HEK293 (cell line): ENCODE results near the gene PRSS56.

Source experiments
- CTCF ChIA-PET: fragments of 350-600 bp; formaldehyde crosslinking; extraction: SDS; loops from one replicate; lab custom pipeline; 2021; ENCODE audit warnings: antibody characterized with exemption; lab: Yijun Ruan, JAX
- POLR2A ChIA-PET: fragments of 300-600 bp; formaldehyde crosslinking; extraction: SDS; loops from one replicate; lab custom pipeline; 2020; ENCODE audit warnings: antibody characterized with exemption, inconsistent platforms; lab: Yijun Ruan, JAX
- H3K27ac ChIP-seq: fragments of 200-500 bp; sonication (Bioruptor generic); 2 replicates; pipeline ENCODE4 v1.5.1; 2014; ENCODE audit warnings: low read depth, low read length, control low read depth, inconsistent platforms; ENCODE audit errors: extremely low read depth
- H3K36me3 ChIP-seq, 2 experiments: fragments of 200-500 bp in 1 of 2; sonication (Bioruptor generic) in 1 of 2; 1 replicate in 1 of 2; 2 replicates in 1 of 2; pipeline ENCODE4 v1.5.1; 2014 to 2017; ENCODE audit warnings: inconsistent platforms in 2 of 2, low read length in 2 of 2; ENCODE audit not compliant: control insufficient read depth in 2 of 2, insufficient read depth in 1 of 2
- H3K4me1 ChIP-seq: fragments of 200-500 bp; sonication (Bioruptor generic); 2 replicates; pipeline ENCODE4 v1.5.1; 2014; ENCODE audit warnings: mild to moderate bottlenecking, low read length, inconsistent platforms; ENCODE audit not compliant: control insufficient read depth, insufficient read depth
- H3K4me3 ChIP-seq: 2 replicates; pipeline ENCODE4 v1.5.1; 2011; ENCODE audit warnings: low read depth, mild to moderate bottlenecking, control low read depth, low read length, moderate library complexity
- H3K9me3 ChIP-seq: fragments of 200-500 bp; sonication (Bioruptor generic); 2 replicates; pipeline ENCODE4 v1.5.1; 2014; ENCODE audit warnings: low read depth, low read length, inconsistent platforms; ENCODE audit not compliant: control insufficient read depth, insufficient read depth
- HIC1 ChIP-seq: fragments of 450-650 bp; formaldehyde crosslinking; IDR thresholded peaks from 2 replicates; pipeline ENCODE4 v1.5.1; 2016; ENCODE audit warnings: missing biosample characterization, missing genetic modification characterization
- INSM2 ChIP-seq: fragments of 450-650 bp; formaldehyde crosslinking; IDR thresholded peaks from 2 replicates; pipeline ENCODE4 v1.5.1; 2016; ENCODE audit warnings: missing biosample characterization, missing genetic modification characterization
- KLF1 ChIP-seq: fragments of 450-650 bp; formaldehyde crosslinking; IDR thresholded peaks from 2 replicates; pipeline ENCODE4 v1.5.1; 2016; ENCODE audit warnings: missing biosample characterization, missing genetic modification characterization
- KLF8 ChIP-seq: fragments of 450-650 bp; formaldehyde crosslinking; IDR thresholded peaks from 2 replicates; pipeline ENCODE4 v1.5.1; 2016; ENCODE audit warnings: missing biosample characterization, missing genetic modification characterization
- SCRT2 ChIP-seq: fragments of 450-650 bp; formaldehyde crosslinking; IDR thresholded peaks from 2 replicates; pipeline ENCODE4 v1.5.1; 2016; ENCODE audit warnings: missing biosample characterization, missing genetic modification characterization
- SP2 ChIP-seq: fragments of 450-650 bp; formaldehyde crosslinking; IDR thresholded peaks from 2 replicates; pipeline ENCODE4 v1.5.1; 2016; ENCODE audit warnings: missing biosample characterization, missing genetic modification characterization
- ZBTB48 ChIP-seq: fragments of 450-650 bp; formaldehyde crosslinking; IDR thresholded peaks from 2 replicates; pipeline ENCODE4 v1.5.1; 2016; ENCODE audit warnings: missing biosample characterization, missing genetic modification characterization
- ZBTB8A ChIP-seq: fragments of 450-650 bp; formaldehyde crosslinking; IDR thresholded peaks from 2 replicates; pipeline ENCODE4 v1.5.1; 2016; ENCODE audit warnings: missing biosample characterization, missing genetic modification characterization
- ZEB2 ChIP-seq: fragments of 450-650 bp; formaldehyde crosslinking; IDR thresholded peaks from 2 replicates; pipeline ENCODE4 v1.5.1; 2016; ENCODE audit warnings: missing biosample characterization, missing genetic modification characterization
- ZNF2 ChIP-seq: fragments of 450-650 bp; formaldehyde crosslinking; IDR thresholded peaks from 2 replicates; pipeline ENCODE4 v1.5.1; 2016; ENCODE audit warnings: missing biosample characterization, missing genetic modification characterization
- ZNF335 ChIP-seq: fragments of 450-650 bp; formaldehyde crosslinking; conservative IDR thresholded peaks from 2 replicates; pipeline ENCODE4 v1.5.1; 2016; ENCODE audit warnings: missing biosample characterization, missing genetic modification characterization
- ZNF473 ChIP-seq: fragments of 450-650 bp; formaldehyde crosslinking; IDR thresholded peaks from 2 replicates; pipeline ENCODE4 v1.5.1; 2017; ENCODE audit warnings: missing biosample characterization, missing genetic modification characterization
- ZNF561 ChIP-seq: fragments of 450-650 bp; IDR thresholded peaks from 2 replicates; pipeline ENCODE4 v1.5.1; 2018; ENCODE audit warnings: missing biosample characterization, missing genetic modification characterization, borderline replicate concordance
- ZNF654 ChIP-seq: fragments of 450-650 bp; formaldehyde crosslinking; IDR thresholded peaks from 2 replicates; pipeline ENCODE4 v1.5.1; 2016; ENCODE audit warnings: low read depth, missing biosample characterization, missing genetic modification characterization
- ZNF660 ChIP-seq: fragments of 450-650 bp; IDR thresholded peaks from 2 replicates; pipeline ENCODE4 v1.5.1; 2018; ENCODE audit warnings: missing biosample characterization, mild to moderate bottlenecking, missing genetic modification characterization
- ZNF670 ChIP-seq: fragments of 450-650 bp; formaldehyde crosslinking; IDR thresholded peaks from 2 replicates; pipeline ENCODE4 v1.5.1; 2016; ENCODE audit warnings: missing biosample characterization, missing genetic modification characterization, low read depth
- ZNF792 ChIP-seq: fragments of 450-650 bp; formaldehyde crosslinking; IDR thresholded peaks from 2 replicates; pipeline ENCODE4 v1.5.1; 2016; ENCODE audit warnings: missing biosample characterization, missing genetic modification characterization
- ZXDB ChIP-seq: fragments of 450-650 bp; formaldehyde crosslinking; IDR thresholded peaks from 2 replicates; pipeline ENCODE4 v1.5.1; 2016; ENCODE audit warnings: missing biosample characterization, missing genetic modification characterization
- TF ChIP-seq, protein P1 (sequence below): fragments of 450-650 bp; formaldehyde crosslinking; conservative IDR thresholded peaks from 2 replicates; pipeline ENCODE4 v1.5.1; 2016; ENCODE audit warnings: low read depth, missing biosample characterization, missing genetic modification characterization
- TF ChIP-seq, protein P2 (sequence below): fragments of 450-650 bp; formaldehyde crosslinking; IDR thresholded peaks from 2 replicates; pipeline ENCODE4 v1.5.1; 2017; ENCODE audit warnings: missing biosample characterization, missing genetic modification characterization
- TF ChIP-seq, protein P3 (sequence below): fragments of 450-650 bp; formaldehyde crosslinking; IDR thresholded peaks from 2 replicates; pipeline ENCODE4 v1.5.1; 2016; ENCODE audit warnings: missing biosample characterization, missing genetic modification characterization
- TF ChIP-seq, protein P4 (sequence below): fragments of 450-650 bp; formaldehyde crosslinking; IDR thresholded peaks from 2 replicates; pipeline ENCODE4 v1.5.1; 2016; ENCODE audit warnings: missing biosample characterization, missing genetic modification characterization

The PRSS56 gene

GRCh38 chr2:232523682-232524597 lies 3.8 kb downstream of the PRSS56 start:
- H3K4me1 ChIP-seq = no peaks in the 10 kb centered on the region; the same call in 1 of the 2 replicates
- peak overlapping the region; percentile 24; the same call in 1 of the 2 replicates for H3K27ac ChIP-seq
- POLR2A ChIA-PET = interaction anchor here (0.6 kb wide), 1 partner anchor 26 kb away, joined by 3 read pairs; the partner anchor contains the start of genes EIF4E2 and TIGD1
- no peaks in the 10 kb centered on the region for H3K36me3 ChIP-seq
- peak overlapping the region; percentile 43 for H3K4me3 ChIP-seq
- CTCF ChIA-PET = interaction anchor here (0.6 to 4.9 kb wide), 24 partner anchors 8 to 1465 kb away, joined by 3 to 77 read pairs (median 3); partner anchors contain the start of gene ECEL1
- no peaks in the 10 kb centered on the region for H3K9me3 ChIP-seq
- TF ChIP-seq ZNF660 (tag by site-specific recombination) = peak; percentile 55; the same call in 1 of the 2 replicates
- peak; percentile 18; the same call in 1 of the 2 replicates for TF ChIP-seq ZNF654 (tag by site-specific recombination)
- TF ChIP-seq KLF8 (tag by site-specific recombination) = peak; percentile 54; the same call in 1 of the 2 replicates
- peak; percentile 80 for TF ChIP-seq ZBTB8A
- TF ChIP-seq SP2 (tag by site-specific recombination) = peak; percentile 44
- peak; percentile 53 for TF ChIP-seq SCRT2 (tag by site-specific recombination)
- TF ChIP-seq ZNF335 (tag by site-specific recombination) = peak; percentile 87
- no peak for TF ChIP-seq ZXDB (tag by site-specific recombination)
- TF ChIP-seq INSM2 (tag by site-specific recombination) = no peak
- TF ChIP-seq, protein P1, sequence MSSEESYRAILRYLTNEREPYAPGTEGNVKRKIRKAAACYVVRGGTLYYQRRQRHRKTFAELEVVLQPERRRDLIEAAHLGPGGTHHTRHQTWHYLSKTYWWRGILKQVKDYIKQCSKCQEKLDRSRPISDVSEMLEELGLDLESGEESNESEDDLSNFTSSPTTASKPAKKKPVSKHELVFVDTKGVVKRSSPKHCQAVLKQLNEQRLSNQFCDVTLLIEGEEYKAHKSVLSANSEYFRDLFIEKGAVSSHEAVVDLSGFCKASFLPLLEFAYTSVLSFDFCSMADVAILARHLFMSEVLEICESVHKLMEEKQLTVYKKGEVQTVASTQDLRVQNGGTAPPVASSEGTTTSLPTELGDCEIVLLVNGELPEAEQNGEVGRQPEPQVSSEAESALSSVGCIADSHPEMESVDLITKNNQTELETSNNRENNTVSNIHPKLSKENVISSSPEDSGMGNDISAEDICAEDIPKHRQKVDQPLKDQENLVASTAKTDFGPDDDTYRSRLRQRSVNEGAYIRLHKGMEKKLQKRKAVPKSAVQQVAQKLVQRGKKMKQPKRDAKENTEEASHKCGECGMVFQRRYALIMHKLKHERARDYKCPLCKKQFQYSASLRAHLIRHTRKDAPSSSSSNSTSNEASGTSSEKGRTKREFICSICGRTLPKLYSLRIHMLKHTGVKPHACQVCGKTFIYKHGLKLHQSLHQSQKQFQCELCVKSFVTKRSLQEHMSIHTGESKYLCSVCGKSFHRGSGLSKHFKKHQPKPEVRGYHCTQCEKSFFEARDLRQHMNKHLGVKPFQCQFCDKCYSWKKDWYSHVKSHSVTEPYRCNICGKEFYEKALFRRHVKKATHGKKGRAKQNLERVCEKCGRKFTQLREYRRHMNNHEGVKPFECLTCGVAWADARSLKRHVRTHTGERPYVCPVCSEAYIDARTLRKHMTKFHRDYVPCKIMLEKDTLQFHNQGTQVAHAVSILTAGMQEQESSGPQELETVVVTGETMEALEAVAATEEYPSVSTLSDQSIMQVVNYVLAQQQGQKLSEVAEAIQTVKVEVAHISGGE = peak; percentile 62; the same call in 1 of the 2 replicates
- TF ChIP-seq ZNF670 (tag by site-specific recombination) = no peak
- TF ChIP-seq ZNF2 (tag by site-specific recombination) = peak; percentile 91; the same call in 1 of the 2 replicates
- TF ChIP-seq ZNF792 (tag by site-specific recombination) = no peak
- TF ChIP-seq, protein P2, sequence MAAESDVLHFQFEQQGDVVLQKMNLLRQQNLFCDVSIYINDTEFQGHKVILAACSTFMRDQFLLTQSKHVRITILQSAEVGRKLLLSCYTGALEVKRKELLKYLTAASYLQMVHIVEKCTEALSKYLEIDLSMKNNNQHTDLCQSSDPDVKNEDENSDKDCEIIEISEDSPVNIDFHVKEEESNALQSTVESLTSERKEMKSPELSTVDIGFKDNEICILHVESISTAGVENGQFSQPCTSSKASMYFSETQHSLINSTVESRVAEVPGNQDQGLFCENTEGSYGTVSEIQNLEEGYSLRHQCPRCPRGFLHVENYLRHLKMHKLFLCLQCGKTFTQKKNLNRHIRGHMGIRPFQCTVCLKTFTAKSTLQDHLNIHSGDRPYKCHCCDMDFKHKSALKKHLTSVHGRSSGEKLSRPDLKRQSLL (tag by site-specific recombination) = peak; percentile 80
- TF ChIP-seq, protein P3, sequence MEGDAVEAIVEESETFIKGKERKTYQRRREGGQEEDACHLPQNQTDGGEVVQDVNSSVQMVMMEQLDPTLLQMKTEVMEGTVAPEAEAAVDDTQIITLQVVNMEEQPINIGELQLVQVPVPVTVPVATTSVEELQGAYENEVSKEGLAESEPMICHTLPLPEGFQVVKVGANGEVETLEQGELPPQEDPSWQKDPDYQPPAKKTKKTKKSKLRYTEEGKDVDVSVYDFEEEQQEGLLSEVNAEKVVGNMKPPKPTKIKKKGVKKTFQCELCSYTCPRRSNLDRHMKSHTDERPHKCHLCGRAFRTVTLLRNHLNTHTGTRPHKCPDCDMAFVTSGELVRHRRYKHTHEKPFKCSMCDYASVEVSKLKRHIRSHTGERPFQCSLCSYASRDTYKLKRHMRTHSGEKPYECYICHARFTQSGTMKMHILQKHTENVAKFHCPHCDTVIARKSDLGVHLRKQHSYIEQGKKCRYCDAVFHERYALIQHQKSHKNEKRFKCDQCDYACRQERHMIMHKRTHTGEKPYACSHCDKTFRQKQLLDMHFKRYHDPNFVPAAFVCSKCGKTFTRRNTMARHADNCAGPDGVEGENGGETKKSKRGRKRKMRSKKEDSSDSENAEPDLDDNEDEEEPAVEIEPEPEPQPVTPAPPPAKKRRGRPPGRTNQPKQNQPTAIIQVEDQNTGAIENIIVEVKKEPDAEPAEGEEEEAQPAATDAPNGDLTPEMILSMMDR (tag by site-specific recombination) = peak; percentile 95
- peak; percentile 64 for TF ChIP-seq KLF1 (tag by site-specific recombination)
- peak; percentile 53; the same call in 1 of the 2 replicates for TF ChIP-seq ZBTB48 (tag by site-specific recombination)
- TF ChIP-seq ZEB2 (tag by site-specific recombination) = peak; percentile 65; the same call in 1 of the 2 replicates
- TF ChIP-seq ZNF561 (tag by site-specific recombination) = peak; percentile 75; the same call in 1 of the 2 replicates
- TF ChIP-seq ZNF473 (tag by site-specific recombination) = no peak
- TF ChIP-seq, protein P4, sequence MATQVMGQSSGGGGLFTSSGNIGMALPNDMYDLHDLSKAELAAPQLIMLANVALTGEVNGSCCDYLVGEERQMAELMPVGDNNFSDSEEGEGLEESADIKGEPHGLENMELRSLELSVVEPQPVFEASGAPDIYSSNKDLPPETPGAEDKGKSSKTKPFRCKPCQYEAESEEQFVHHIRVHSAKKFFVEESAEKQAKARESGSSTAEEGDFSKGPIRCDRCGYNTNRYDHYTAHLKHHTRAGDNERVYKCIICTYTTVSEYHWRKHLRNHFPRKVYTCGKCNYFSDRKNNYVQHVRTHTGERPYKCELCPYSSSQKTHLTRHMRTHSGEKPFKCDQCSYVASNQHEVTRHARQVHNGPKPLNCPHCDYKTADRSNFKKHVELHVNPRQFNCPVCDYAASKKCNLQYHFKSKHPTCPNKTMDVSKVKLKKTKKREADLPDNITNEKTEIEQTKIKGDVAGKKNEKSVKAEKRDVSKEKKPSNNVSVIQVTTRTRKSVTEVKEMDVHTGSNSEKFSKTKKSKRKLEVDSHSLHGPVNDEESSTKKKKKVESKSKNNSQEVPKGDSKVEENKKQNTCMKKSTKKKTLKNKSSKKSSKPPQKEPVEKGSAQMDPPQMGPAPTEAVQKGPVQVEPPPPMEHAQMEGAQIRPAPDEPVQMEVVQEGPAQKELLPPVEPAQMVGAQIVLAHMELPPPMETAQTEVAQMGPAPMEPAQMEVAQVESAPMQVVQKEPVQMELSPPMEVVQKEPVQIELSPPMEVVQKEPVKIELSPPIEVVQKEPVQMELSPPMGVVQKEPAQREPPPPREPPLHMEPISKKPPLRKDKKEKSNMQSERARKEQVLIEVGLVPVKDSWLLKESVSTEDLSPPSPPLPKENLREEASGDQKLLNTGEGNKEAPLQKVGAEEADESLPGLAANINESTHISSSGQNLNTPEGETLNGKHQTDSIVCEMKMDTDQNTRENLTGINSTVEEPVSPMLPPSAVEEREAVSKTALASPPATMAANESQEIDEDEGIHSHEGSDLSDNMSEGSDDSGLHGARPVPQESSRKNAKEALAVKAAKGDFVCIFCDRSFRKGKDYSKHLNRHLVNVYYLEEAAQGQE (tag by site-specific recombination) = peak; percentile 46; the same call in 1 of the 2 replicates
- TF ChIP-seq HIC1 = no peak; the same call in 1 of the 2 replicates
